Activated CD4-positive, CD25-positive, alpha-beta regulatory T cell treated with anti-CD3 and anti-CD28 coated beads, Interleukin-2, amount 50 U/mL, for 72 hours (primary cell): Measurements from ENCODE around the gene PRKAG2.
"Not testable (repeated sequence)": the region's sequence is repeated elsewhere in the genome, so short reads cannot be mapped to it uniquely, and the experiment has no call there.

ENCODE experiments used
- DNase-seq: peaks from one replicate; pipeline ENCODE4 v3.0.0; 2021

Gene PRKAG2

DNA sequence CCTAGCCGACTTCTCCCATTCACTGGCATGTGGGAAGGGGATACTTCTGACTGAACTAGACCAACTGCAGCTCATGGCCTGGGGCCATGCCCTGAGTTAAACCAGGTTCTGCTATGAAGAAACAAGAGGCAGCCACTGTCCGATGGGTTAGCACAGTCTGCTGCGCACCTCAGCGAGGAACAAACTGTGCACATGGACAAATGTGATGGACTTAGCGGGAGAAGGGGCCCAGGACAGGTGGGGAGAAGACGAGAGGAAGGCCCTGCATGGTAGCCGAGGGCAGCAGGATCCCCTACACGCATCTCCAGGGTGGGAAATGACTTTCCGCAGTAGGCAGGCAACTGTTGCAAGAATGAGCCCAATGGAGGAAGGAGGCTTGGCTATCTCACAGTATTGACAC is 115.0 kb downstream of the PRKAG2 start:
- no peak for DNase-seq

DNA sequence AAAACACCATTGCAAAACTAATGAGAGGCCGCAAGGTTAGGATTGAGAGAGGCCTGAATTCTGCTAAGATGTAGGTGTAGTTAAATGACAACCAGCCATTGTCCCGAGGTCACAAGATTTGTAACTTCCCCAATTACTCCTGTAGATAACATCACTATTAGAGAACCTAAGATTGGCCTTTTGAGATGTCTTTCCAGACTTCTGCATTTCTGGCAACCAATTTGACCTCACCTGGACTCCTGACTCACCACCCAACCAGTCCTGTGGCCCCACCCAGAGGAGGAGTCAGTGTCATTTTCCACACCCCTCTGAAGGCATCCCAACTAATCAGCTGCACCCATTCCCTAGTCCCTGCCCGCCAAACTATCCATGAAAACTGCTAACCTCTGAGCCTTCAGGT is 115.7 kb downstream of the PRKAG2 start:
- no peak for DNase-seq

DNA sequence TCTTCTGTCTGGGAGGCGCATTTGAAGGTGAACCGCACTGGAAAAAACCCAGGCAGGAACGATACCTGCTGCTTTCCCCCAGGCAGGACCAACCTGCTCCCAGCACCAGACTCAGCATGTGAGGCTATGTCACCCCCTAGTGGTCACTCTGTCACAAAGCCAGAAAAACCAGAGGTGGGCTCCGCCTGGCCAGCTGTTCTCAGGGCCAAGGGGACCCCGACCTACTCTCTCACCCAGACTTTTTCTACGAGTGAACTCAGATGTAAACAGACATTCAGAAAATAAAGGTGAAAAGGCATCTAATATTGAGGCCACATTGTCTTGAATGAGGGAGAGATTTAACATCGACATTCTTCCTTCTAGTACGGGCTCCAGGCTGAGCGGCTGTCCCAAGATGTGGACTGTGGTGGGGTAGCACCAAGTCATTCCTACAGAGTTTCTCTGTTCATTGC is 117.3 kb downstream of the PRKAG2 start:
- peak; percentile 53 for DNase-seq

DNA sequence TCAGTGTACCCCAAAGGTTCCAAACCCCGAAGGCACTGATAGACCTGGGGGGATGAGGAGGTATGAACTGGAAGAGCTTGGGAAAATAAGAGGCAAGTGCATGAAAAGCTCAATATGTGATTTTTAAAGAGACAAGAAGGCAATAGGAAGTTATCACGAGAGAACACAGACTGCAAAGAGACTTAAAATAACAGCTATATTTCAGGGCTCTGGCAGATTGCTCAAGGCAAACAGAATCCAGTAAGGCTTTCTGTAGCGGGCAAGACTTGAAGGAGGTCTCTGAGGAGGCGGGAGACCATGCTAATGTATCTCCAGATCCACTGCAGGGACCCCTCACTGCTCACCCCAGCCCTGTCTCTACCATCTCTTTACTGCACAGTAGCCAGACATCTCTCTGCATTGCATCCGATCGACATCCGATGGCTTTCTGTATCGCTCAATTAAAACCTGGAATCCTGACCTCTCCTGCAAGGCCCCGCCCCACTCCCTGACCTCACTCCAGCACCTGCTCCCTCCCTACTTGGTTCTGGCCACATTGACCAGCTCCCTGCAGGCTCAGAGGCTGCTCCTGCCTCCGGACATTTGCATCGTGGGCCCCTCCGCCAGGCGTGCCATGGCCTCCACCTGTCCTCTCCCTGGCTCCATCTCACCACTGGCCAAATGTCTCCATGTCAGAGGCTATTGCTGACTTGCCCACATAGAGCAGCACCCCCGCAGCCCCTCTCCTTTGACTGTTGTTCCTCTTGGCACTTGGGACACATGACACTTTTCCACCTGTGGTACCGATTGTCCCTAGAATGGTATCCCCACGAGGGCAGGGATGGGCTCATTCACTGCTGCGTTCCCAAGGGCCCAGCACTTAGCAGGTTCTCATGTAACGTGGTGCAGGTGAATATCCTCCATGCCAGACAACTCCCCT is 118.0 kb downstream of the PRKAG2 start:
- no peak for DNase-seq

DNA sequence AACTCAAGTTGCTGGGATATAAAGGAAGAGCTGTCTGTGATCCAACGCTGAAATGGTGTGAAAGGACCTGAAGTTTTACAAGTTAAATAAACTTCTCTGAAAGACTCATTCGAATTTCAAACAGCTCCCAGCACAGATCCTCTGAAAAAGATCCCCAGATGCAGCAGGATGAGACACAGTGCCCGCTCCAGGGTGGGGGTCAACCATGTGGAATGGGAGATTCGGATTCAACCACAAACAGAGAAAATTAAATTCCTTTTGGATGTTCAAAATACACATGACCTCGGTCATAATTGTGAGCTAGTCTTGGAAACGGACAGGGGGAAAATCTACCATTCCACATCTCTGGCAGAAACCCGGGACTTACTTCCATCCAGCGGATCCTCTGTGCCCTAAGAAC is 119.6 kb downstream of the PRKAG2 start:
- DNase-seq, result no peak

DNA sequence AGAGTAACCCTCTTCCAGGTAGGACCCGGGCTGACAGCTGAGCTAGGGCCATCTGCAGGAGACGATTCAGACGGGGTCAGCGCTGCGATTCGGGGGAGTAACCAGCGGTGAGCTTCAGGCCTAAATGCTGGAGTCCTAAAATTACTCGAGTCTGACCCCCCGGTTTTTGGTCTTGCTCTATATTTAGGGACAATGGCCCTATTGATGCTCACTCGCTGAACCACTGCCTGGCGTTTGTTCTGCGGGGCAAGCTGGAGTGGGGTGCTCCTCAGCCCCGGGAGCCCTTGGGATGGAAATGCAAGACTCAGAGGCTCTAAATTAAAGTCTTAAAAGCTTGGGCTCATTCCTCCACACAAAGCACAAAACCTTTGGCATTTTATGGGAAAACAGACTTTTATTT is 120.0 kb downstream of the PRKAG2 start:
- no peak for DNase-seq

DNA sequence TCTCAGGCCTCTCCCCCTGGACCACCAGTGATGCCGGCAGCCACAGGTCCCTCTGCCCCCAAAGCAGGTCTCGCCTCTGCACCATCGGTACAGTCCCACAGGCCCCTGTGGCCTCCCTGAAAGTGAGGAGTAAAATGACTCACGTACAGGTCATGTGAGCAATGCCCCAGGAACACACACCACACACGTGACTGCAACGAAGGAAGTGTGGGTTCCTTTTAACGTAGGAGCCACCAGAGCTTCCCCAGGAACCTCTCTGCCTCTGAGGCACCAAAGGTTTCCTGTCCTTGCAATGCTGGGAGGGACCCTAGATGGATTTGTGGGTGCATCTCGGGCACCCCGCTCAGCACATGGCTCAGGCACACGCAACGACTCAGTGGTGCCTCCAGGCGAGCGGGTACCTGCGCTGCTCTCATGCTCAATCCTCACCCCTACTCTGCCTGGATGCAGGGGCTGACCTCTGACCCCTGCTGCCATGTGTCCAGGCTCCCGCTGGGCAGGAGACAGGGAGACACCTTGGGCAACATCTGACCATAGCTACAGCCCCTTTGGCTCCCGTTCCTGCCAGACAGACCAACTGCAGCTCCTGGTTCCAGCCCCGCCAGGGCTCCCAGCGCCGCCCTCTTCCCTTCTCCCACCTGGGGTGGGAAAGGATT is 120.7 kb downstream of the PRKAG2 start:
- peak; percentile 56 for DNase-seq

DNA sequence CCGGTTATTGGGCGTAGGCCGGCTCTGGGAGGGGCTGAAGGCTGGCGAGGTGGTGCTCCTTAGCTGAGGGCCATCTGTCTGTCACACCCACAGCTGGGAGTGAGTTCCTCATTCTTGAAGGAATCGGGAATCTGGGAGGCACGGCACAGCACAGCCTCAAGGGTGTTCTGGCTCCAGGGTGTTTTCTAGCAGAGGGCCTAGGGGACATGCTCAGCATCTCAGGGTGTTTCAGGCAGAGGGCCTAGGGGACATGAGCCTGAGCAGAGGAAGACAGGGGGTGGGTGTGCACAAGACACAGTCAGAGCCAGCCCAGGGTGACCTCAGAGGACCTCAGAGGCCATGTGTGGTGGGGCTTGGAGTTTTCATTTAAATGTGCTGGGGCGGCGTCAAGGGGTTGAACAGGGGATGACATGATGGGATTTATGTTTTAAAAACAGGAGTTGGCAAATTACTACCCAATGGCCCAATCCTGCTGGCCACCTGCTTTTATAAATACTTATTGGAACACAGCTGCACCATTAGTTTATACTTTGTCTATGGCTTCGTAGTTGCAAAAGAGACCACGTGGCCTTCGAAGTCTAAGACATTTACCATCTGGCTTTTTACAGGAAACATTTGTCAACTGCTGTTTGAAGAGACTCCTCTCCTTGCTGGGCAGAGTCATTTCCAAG is 121.6 kb downstream of the PRKAG2 start:
- DNase-seq, result no peak

DNA sequence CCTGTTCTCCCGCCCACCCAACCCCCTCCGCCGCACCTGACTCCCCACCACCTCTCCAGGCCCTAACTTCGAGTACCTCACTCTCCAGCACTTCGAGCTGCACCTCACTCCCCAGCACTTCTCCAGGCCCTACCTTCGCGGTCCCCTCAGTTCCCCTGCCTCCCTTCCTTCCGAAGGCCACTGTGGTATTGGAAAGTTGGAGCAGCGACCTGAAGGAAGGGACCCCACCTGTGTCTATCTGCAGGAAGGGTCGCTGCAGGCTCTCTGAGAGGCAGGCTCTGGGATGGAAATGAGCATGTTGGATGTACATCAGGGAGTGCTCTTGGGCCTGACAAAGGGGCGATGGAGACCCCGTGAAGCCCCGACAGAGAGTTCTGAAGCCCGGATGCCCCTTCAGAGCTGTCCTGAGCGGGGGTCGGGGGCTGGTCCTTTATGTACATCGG is 122.2 kb downstream of the PRKAG2 start:
- no peak for DNase-seq

DNA sequence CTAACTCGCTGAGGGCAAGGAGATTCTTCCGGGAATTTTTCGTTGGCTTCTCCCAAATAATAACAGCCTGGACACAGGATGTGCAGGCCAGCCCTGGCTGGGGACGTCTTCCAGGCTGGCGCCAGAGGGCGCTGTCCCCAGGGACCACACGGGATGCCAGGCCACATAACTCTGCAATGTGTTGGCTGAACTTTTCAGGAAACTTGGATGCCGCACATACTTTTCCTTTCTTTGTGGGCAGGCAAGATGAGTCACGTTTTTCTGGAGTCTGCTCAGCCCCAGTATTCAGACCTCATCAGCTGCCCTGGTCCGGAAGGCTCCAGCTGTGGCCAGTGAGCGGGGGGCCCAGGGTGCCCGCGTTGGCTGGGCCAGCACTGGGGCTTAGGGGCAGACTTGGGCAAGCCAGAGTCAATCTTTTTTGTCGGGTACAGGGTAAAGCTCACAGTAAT is 122.7 kb downstream of the PRKAG2 start:
- DNase-seq, result no peak

DNA sequence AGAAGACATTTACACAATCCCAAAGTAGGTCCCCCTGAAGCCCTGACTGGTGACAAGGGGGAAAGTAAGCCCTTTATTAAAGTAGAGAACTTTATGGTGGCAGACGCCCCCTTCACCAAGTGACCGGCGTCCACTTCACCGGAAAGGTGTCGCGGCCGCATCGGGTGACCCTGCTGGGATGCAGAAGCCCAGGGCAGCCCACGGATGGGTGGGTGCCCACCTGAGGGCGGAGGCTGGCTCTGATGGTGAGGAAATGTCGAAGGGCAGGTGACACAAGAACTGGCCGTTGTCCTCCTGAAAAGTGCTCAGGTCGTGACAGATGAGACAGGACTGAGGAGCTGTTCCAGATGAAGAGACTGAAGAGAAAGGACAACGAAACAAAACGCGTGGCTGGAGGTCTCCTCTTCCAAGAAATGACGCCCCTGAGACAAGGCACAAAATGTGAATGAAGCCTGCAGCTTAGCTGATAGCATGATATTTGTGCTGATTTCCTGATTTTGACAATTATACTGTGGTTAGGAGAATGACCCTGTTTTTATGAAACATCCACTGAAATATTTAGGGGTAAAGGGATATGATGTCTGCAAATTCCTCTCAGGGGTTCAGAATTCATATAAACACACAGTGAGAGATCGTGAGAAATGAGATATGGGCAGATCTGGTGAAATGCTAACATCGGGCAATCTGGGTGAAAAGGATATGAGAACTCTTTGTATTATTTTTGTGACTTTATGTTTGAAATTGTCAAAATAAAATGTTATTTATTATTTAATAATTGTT is 123.9 kb downstream of the PRKAG2 start:
- no peak for DNase-seq

DNA sequence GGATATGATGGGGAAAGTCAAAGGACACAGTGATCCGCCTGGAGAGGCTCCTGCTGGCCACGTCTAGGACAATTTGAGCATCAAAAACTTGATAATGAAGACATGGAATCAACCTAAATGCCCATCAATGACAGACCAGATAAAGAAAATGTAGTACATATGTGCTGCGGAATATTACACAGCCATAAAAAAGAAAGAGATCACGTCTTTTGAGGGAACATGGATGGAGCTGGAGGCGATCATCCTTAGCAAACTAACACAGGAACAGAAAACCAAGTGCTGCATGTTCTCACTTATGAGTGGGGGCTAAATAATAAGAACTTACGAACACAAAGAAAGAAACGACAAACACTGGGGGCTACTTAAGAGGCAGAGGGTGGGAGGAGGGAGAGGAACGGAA is 124.9 kb downstream of the PRKAG2 start:
- DNase-seq, result no peak

DNA sequence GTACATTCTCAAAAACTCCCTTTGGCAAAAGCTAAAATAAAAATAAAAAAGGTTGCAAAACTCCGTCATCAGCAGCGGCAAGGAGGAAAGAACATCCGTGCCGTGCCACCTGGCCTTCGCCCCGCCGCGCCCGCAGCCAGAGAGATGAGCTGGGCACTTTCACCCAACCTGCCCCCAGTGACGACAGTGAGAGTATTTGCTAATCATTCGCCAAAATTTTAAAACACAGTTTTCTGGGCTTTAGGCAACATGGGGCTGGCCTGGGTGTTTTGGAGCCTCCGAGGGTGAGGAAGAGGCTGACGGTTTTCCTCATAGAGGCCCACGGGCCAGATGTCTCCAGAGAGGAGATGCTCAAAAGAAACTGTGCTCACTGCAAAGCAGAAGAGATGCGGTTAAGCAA is 128.2 kb downstream of the PRKAG2 start:
- DNase-seq, result no peak

DNA sequence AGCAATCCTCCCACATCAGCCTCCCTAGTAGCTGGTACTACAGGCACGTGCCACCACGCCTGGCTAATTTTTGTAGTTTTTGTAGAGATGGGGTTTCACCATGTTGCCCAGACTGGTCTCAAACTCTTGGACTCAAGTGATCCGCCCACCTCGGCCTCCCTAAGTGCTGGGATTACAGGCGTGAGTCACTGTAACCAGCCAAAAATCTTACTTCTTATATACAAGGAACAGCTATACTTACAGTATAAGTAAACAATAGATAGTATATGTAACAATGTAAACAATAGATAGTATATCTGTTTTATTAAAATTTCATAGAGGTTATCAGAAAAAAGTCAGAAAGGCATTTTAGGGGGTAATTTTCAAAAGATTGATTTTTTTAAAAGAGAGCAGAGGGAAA is 128.9 kb downstream of the PRKAG2 start:
- DNase-seq, result not testable (repeated sequence)

DNA sequence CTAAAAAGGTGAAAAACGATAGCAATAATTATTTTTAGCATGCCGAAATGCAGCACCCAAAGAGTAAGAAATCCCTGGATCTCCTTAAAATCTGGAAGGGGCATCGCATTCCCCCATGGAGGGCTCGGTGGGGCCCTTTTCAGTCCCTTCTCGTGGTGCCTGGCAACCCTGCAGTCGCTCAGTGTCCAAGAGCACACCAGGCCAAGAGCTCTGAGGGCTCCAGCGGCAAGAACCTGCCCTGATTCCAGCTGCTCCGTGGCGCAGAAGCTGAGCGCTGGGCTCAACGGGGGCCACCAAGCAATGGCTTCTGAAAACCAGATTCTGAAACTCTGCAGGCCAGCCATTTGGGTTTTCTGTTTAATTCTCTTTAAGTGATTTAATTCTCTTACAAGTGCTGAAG is 131.2 kb downstream of the PRKAG2 start:
- no peak for DNase-seq

DNA sequence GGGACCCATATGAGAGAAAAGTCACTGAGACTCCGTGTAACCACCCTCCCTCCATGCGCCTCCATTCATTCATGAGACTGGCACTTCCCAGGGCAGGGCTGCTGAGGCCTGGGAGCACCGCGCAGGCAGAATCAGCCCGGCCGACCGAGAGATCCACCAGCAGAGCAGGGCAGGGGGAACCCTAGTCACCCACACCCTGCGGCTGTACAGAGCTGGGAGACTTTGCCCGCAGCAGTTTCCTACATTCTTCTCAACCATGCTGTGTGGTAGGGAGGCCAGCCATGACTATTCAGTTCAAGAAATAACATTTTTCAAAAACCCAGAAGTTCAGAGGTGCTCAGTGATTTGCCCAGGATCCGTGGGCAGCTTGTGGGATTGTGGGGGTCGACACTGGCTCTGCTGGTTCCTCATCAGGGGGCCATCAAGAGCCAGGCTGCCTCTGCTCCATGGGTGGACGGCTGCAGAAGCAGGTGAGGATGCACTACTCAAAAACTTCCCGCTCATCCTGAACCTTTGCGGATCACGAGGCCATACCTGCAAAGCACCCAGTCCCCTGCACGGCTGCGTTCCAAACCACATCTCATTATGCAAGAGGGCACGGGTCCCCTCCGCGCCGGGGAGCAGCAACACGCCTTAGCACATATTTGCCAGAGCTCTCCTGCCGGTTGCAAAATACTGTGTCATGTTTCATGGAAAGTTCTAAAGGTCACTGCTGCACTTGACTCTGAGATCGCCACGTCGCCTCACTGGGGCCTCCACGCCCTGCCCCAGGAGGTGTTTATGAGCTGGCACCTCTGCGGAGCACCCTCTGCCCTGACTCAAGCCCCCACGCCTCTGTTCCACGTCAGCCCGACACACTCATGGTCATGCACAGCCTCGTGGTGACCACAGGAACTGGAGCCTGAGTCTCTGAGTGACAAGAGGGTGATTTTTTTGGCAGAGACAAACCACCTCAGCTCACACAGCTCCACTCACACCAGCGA is 132.0 kb downstream of the PRKAG2 start:
- DNase-seq, result peak; percentile 47

DNA sequence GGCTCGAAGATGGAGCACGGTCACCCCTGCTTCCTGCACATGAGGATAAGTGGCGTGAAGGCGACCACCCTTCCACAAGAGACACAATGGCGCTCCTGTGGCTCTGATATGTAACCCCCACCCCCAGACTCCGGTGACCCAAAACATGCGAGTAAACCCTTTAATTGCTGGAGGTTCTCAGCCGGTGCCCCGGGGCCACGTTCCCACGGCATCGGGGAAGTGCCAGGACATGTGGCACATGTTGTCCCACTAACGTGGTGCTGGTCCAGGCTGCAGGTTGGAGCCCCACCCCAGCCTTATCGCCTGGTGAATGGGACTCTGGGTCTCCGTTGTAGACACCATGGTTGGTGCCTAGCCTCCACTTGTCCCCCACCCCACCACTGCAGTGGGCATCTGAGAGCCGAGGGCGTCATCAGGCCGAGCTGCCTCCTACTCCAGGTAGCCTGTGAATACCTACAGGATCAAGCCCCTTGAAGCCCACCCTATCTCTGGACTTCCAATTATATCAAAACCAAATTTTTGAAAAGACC is 132.8 kb downstream of the PRKAG2 start:
- no peak for DNase-seq

DNA sequence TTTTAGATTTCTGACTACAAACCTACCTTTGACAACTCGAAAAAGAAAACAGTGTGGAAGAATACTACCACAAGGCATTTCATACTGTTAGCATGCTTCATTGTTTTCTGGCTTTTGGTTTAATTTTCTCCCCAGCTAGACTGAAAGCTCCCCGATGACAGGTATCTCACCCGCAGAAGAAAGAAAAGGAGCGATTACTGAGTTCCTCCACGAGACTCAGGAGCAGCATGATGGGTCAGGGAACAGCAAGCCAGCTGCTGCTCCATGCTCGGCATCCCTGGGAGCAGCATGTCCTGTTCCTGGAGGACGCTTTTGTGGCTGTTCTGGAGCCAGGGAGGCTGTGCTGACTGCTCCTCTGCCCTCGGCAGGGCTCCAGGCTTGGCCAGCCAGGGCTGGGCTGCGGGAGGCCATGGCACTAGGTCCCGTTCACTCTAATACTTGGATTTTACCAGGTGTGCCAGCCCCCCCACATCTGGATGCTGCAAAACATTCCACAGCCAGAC is 133.4 kb downstream of the PRKAG2 start:
- no peak for DNase-seq

DNA sequence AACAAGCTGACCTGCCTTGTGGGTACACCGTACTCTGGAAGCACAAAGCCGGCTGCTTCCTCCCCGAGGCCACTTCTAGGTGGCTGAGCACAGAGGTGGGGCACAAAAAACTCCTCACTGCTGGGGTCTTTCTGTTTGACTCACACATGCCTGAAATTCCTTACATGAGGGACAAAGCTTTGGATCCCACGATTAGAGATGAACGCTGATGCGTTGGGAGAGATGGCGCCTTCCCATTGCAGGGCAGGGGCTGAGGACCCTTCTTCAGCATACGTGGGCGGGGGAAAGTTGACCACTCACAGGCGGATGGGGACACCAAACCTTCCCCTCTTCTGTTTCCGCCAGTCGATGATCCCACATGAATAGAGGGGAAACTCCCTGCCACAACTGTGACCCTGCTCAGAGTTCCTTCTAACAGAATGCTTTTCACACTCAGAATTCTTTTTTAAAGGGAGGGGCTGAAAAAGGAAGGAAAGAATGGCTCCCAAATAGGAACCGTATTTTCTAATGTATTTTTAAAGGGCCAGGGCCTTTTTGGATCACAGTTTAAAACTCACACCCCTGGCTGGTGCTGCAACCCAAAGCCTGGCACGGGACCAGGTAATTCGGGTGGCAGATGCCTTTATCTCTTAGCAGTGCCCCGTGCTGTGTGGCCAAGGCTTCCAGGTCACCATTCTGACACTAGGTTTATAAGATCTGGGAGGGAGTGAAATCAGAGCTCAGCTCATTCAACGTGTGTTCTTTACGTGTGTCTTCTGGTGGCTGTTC is 134.0 kb downstream of the PRKAG2 start:
- no peak for DNase-seq

DNA sequence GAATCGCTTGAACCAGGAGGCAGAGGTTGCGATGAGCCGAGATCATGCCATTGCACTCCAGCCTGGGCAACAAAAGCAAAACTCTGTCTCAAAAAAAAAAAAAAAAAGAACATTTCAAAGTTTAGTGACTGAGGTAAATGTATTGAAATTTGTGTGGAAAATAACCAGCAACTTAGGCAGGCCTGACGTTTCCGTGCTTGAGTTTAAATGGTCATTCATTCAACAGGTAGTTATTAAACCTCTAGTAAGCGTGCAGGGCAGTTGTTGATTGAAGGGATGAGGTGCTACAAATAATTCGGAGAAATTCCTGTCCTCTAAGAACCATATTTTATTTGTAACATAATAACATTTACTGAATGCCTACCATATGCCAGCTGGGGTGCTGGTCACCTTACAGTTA is 135.3 kb downstream of the PRKAG2 start:
- no peak for DNase-seq
